ENCODE results near the gene LRRC74B. TPM values are rescaled to one million over a fixed set of nuclear protein-coding genes. Genes with fewer than 3 reads are reported as not detected.
A peak's percentile ranks its signal among the peaks of the same experiment; 100 is the strongest.

Gene LRRC74B
- total and polyA plus RNA-seq, 2 of the 4 experiments (the other 2 are of a cell fraction) = not detected

DNA sequence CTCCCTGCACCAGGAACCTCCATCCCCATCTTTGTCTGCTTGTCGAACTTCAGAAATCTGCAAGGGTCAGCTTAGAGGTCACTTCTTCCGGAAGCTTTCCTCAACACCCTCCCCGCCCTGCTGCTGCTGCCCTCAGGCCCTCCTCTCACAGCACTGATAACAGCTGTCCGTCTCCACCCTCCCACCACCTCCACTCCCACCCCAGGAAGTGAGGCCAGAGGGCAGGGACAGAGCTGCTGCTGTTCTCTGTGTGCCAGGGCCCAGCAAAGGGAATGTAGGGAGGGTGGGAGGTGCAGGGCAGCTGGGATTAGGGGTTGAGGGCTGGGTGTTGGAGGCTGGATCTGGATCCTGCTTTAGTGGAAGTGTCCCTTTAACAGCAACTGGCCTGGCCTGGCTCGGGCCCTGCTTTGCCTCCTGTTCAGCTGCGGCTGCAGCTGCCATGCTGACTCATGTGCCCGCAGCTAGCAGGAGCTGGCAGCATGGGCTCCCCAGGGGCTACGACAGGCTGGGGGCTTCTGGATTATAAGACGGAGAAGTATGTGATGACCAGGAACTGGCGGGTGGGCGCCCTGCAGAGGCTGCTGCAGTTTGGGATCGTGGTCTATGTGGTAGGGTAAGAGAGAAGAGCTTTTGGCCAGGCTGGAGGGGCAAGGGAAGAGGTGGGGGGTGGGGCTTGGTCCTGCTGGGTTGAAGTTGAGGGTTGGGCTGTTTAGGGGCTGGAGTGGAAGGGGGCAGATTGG is 30.9 kb upstream of the LRRC74B start, which contains the start of gene P2RX6:
Gene P2RX6, plus strand, starts transcription at position 440 of the 740 bp plus-strand sequence. Its CDS starts 10 bp downstream, at position 450.
- H3K9ac ChIP-seq (ENCODE audit: low read depth, low read length) = peak within 1 kb of the TSS; percentile 55
- ChIA-PET POLR2A (ENCODE audit: unreplicated experiment) (interaction anchor here (1.1 kb wide), 1 partner anchor 13 kb away, joined by 3 read pairs; the partner anchor contains the start of gene THAP7), CTCF (interaction anchor here (0.6 kb wide), 1 partner anchor 73 kb away, joined by 5 read pairs; no protein-coding TSS in a partner anchor)
- H3K4ac ChIP-seq (ENCODE audit: low read depth, low read length) = peak within 1 kb of the TSS; percentile 79
- 0 out of 4 replicates have a peak, but pooled peaks cover 0 to 5% of the 10 kb centered on the region in 2 experiments for H3K79me1 ChIP-seq (ENCODE audit: low read depth in 1 of 2, low read length in 2 of 2)
- DNase-seq (peak; percentile 13), ATAC-seq (ENCODE audit: low read depth) (peak; percentile 49)
- 32% methylated on average over 3 of the region's 12 CpGs; no CpG with 5 or more reads in 1 of the 2 experiments for WGBS, 2 experiments (ENCODE audit: extremely low coverage in 2 of 2, insufficient read length in 1 of 2)
- H3K4me1 ChIP-seq (ENCODE audit: control insufficient read depth, insufficient read depth, low read length) = peaks cover 14% of the 10 kb centered on the region
- H2AK5ac ChIP-seq (ENCODE audit: low read depth, low read length) = peak within 1 kb of the TSS; percentile 66
- dilution Hi-C loops (cut with HindIII; ENCODE audit: low sequenced_read_pairs, unreplicated experiment) = no loop called here
- H3K9me1 ChIP-seq (ENCODE audit: insufficient read depth, low read length) = peaks cover 8% of the 10 kb centered on the region; the same call in 1 of the 2 replicates
- peak within 1 kb of the TSS; percentile 100 for H2AFZ ChIP-seq (replicated peaks; ENCODE audit: low read length, poor library complexity)
- no peak within 1 kb of the TSS for H3K56ac ChIP-seq (ENCODE audit: extremely low read depth, insufficient read depth, low read length)
- H2BK15ac ChIP-seq (ENCODE audit: low read depth, low read length) = peak within 1 kb of the TSS; percentile 3; the same call in 1 of the 3 replicates
- peak within 1 kb of the TSS; percentile 90 for H3K14ac ChIP-seq (replicated peaks; ENCODE audit: low read depth, low read length)
- intact Hi-C loops (cut with micrococcal nuclease) = loop anchor here (2.0 kb wide), 1 partner anchor 30 kb away; the partner anchor contains the start of gene LRRC74B
- TF ChIP-seq MAZ (IDR thresholded peaks at IDR 0.05; ENCODE audit: borderline replicate concordance, low read depth, low read length) (no peak), MXI1 (IDR thresholded peaks at IDR 0.05; ENCODE audit: borderline replicate concordance, low read depth, low read length) (peak; percentile 53; the same call in 1 of the 2 replicates), NFE2L2 (IDR thresholded peaks at IDR 0.05; ENCODE audit: low read depth, low read length) (peak; percentile 21; the same call in 1 of the 2 replicates), FOS (IDR thresholded peaks at IDR 0.05; ENCODE audit: low read depth, low read length) (0 out of 2 replicates have a peak, but pooled peaks have one; percentile 25), BHLHE40 (IDR thresholded peaks at IDR 0.05; ENCODE audit: low read depth, low read length) (0 out of 2 replicates have a peak, but pooled peaks have one; percentile 7), MAFK (IDR thresholded peaks at IDR 0.05; ENCODE audit: low read depth, low read length) (no peak)
- peak within 1 kb of the TSS; percentile 19 to 94; a peak in 3 of 4 replicates for H4K8ac ChIP-seq (ENCODE audit: low read depth in 2 of 2, low read length in 2 of 2)
- H3K23ac ChIP-seq (ENCODE audit: low read depth, low read length) = peak within 1 kb of the TSS; percentile 64
- peak within 1 kb of the TSS; percentile 82 for H2AK9ac ChIP-seq (replicated peaks; ENCODE audit: low read depth, low read length, poor library complexity)
- peak within 1 kb of the TSS; percentile 32; the same call in 1 of the 2 replicates for H2BK20ac ChIP-seq (ENCODE audit: low read depth, low read length)
- H2BK5ac ChIP-seq (ENCODE audit: low read depth, low read length, poor library complexity, severe bottlenecking) = peak within 1 kb of the TSS; percentile 87
- H3K36me3 ChIP-seq (ENCODE audit: control insufficient read depth, insufficient read depth, low read length) = no peaks in the 10 kb centered on the region
- H4K91ac ChIP-seq (ENCODE audit: insufficient read depth, low read depth, low read length) = no peak within 1 kb of the TSS; the same call in 1 of the 2 replicates
- H4K20me1 ChIP-seq (ENCODE audit: insufficient read depth, low read length) = peaks cover 4% of the 10 kb centered on the region; the same call in 1 of the 2 replicates
- peak within 1 kb of the TSS; percentile 85 for H3K4me2 ChIP-seq (ENCODE audit: low read depth, low read length)
- H3K9me3 ChIP-seq (ENCODE audit: control insufficient read depth, insufficient read depth, low read length) = no peaks in the 10 kb centered on the region
- H3K27me3 ChIP-seq (ENCODE audit: control insufficient read depth, insufficient read depth, low read length) = peaks cover 1% of the 10 kb centered on the region; the same call in 1 of the 2 replicates
- peak within 1 kb of the TSS; percentile 40 for H4K5ac ChIP-seq (ENCODE audit: low read depth, low read length)
- no TSS peak for BruUV-seq (replicated peaks)
- H3K27ac ChIP-seq (ENCODE audit: insufficient read depth, low read length) = peak within 1 kb of the TSS; percentile 88
- in situ Hi-C loops (cut with MboI; ENCODE audit: low sequenced_read_pairs) = loop anchor here (10.0 kb wide), 1 partner anchor 80 kb away; no protein-coding TSS in a partner anchor
- H3K18ac ChIP-seq (ENCODE audit: low read depth, low read length) = peak within 1 kb of the TSS; percentile 52
- peak within 1 kb of the TSS; percentile 52 for H3K4me3 ChIP-seq (ENCODE audit: insufficient read depth, low read depth, low read length)
- H2BK120ac ChIP-seq (ENCODE audit: low read depth, low read length) = peak within 1 kb of the TSS; percentile 90

Measured in IMR-90 (cell line).